ENCODE data around the gene STX8.

GRCh38 chr17:9479964-9480363 lies 95.7 kb downstream of the STX8 start:
- TF ChIP-seq GATA2 (IDR thresholded peaks at IDR 0.05; ENCODE audit: low read depth, low read length), result no peak
- no peak for TF ChIP-seq GATA3 (IDR thresholded peaks at IDR 0.05; ENCODE audit: low read depth, low read length)

Data from SH-SY5Y (cell line).